HCT116 (cell line): ENCODE measurements around the gene PNPLA8. TPM values are rescaled to one million over a fixed set of nuclear protein-coding genes. Genes with fewer than 3 reads are reported as not detected.

Experiments used
- ATAC-seq: fragments of 200-7000 bp; cut with Tn5 transposase; 2 replicates; pipeline ENCODE4 v1.9.1; 2020; ENCODE audit warnings: mild to moderate bottlenecking, moderate library complexity
- BruUV-seq: library from RNA; stranded (reverse); fragments of 400-500 nt; replicated peaks from 2 replicates; lab custom pipeline; 2021; lab: Mats Ljungman, UMichigan
- CTCF ChIA-PET: fragments of 300-600 bp; sonication (Branson Sonifier 250); formaldehyde crosslinking; loops from one replicate; lab custom pipeline; 2021; ENCODE audit warnings: antibody characterized with exemption; lab: Charles Lee
- POLR2A ChIA-PET: fragments of 300-600, 350-600 bp; sonication (Branson Sonifier 250); formaldehyde crosslinking; loops from one replicate; lab custom pipeline; 2021; ENCODE audit warnings: antibody characterized with exemption; lab: Charles Lee
- RAD21 ChIA-PET, 2 experiments: fragments of 300-600 bp; sonication (Branson Sonifier 250); formaldehyde crosslinking; loops; one replicate each; lab custom pipeline; 2023; ENCODE audit warnings: low total read pairs in 2 of 2; ENCODE audit not compliant: uncharacterized antibody in 2 of 2, unreplicated experiment in 2 of 2, low non-redundant PET in 1 of 2; lab: Charles Lee
- DNase-seq: peaks from one replicate; pipeline ENCODE4 v3.0.0-alpha.2; 2010; ENCODE audit warnings: low read depth, low spot score
- H2AFZ ChIP-seq: fragments of 200-600 bp; shearing (Covaris generic), sonication (generic); 2 replicates; pipeline ENCODE4 v1.6.1; 2017; ENCODE audit warnings: low read depth, mixed run types, mixed read lengths, antibody characterized with exemption, low read length; ENCODE audit not compliant: poor library complexity, severe bottlenecking
- H3K27ac ChIP-seq: 2 replicates; pipeline ENCODE4 v1.5.1; 2012; ENCODE audit warnings: low read depth, low read length
- H3K27me3 ChIP-seq: fragments of 200-600 bp; sonication (generic); 2 replicates; pipeline ENCODE4 v1.6.1; 2016; ENCODE audit warnings: mixed run types, low read length, mixed read lengths; ENCODE audit not compliant: insufficient read depth
- H3K36me3 ChIP-seq, 2 experiments: fragments of 200-500 bp in 1 of 2; fragments of 200-600 bp in 1 of 2; sonication (Bioruptor generic) in 1 of 2; sonication (generic) in 1 of 2; 2 replicates each; pipeline versions ENCODE4 v1.5.1 to v1.6.1; 2014 to 2016; ENCODE audit warnings: low read length in 2 of 2, inconsistent platforms in 1 of 2, mixed read lengths in 1 of 2, mixed run types in 1 of 2; ENCODE audit not compliant: insufficient read depth in 2 of 2, control insufficient read depth in 1 of 2
- H3K4me1 ChIP-seq, 2 experiments: fragments of 200-600 bp in 1 of 2; sonication (generic) in 1 of 2; 2 replicates each; pipeline versions ENCODE4 v1.5.1 to v1.6.1; 2012 to 2017; ENCODE audit warnings: low read length in 2 of 2, inconsistent platforms in 1 of 2, mild to moderate bottlenecking in 1 of 2, mixed read lengths in 1 of 2, mixed run types in 1 of 2, moderate library complexity in 1 of 2; ENCODE audit not compliant: insufficient read depth in 2 of 2, control insufficient read depth in 1 of 2
- H3K4me2 ChIP-seq: fragments of 200-600 bp; sonication (generic); 2 replicates; pipeline ENCODE4 v1.6.1; 2017; ENCODE audit warnings: mixed run types, low read length, mixed read lengths
- H3K4me3 ChIP-seq, 2 experiments: fragments of 200-600 bp in 1 of 2; sonication (generic) in 1 of 2; replicated peaks in 1 of 2; 2 replicates each; pipeline ENCODE4 v1.5.1; 2011 to 2016; ENCODE audit warnings: low read length in 2 of 2, control low read depth in 1 of 2, low read depth in 1 of 2, mild to moderate bottlenecking in 1 of 2, mixed read lengths in 1 of 2, mixed run types in 1 of 2
- H3K79me2 ChIP-seq: fragments of 200-600 bp; sonication (generic); 2 replicates; pipeline ENCODE4 v1.6.1; 2017; ENCODE audit warnings: mild to moderate bottlenecking, mixed run types, low read length, moderate library complexity, mixed read lengths; ENCODE audit not compliant: insufficient read depth
- H3K9ac ChIP-seq: fragments of 200-600 bp; sonication (generic); 2 replicates; pipeline ENCODE4 v1.6.1; 2016; ENCODE audit warnings: low read length, mixed read lengths
- H3K9me2 ChIP-seq: fragments of 200-600 bp; sonication (generic), shearing (Covaris generic); 2 replicates; pipeline ENCODE4 v1.6.1; 2017; ENCODE audit warnings: mixed run types, mild to moderate bottlenecking, moderate library complexity; ENCODE audit not compliant: insufficient read depth
- H3K9me3 ChIP-seq, 2 experiments: fragments of 200-500 bp in 1 of 2; fragments of 200-600 bp in 1 of 2; sonication (Bioruptor generic) in 1 of 2; sonication (generic) in 1 of 2; 2 replicates each; pipeline ENCODE4 v1.6.1; 2014 to 2017; ENCODE audit warnings: low read length in 2 of 2, mixed read lengths in 2 of 2, inconsistent platforms in 1 of 2, low read depth in 1 of 2, mild to moderate bottlenecking in 1 of 2, mixed run types in 1 of 2, moderate library complexity in 1 of 2; ENCODE audit not compliant: control insufficient read depth in 1 of 2, insufficient read depth in 1 of 2
- H4K20me1 ChIP-seq: fragments of 200-600 bp; sonication (generic), shearing (Covaris generic); 2 replicates; pipeline ENCODE4 v1.6.1; 2017; ENCODE audit warnings: mixed run types, mild to moderate bottlenecking, moderate library complexity; ENCODE audit not compliant: insufficient read depth
- ATF3 ChIP-seq: IDR thresholded peaks from 2 replicates; pipeline ENCODE4 v1.6.1; 2012
- CTCF ChIP-seq, 3 experiments: fragments of 200-600 bp in 1 of 3; sonication (generic) in 1 of 3; IDR thresholded peaks in 2 of 3; conservative IDR thresholded peaks in 1 of 3; 2 replicates each; pipeline ENCODE4 v1.5.1; 2012 to 2017; ENCODE audit warnings: low read depth in 2 of 3, low read length in 2 of 3, antibody characterized with exemption in 1 of 3, borderline replicate concordance in 1 of 3, control low read depth in 1 of 3, mild to moderate bottlenecking in 1 of 3, mixed read lengths in 1 of 3, mixed run types in 1 of 3, moderate library complexity in 1 of 3; ENCODE audit not compliant: insufficient read depth in 1 of 3
- EZH2phosphoT487 ChIP-seq: fragments of 200-600 bp; IDR thresholded peaks from 2 replicates; pipeline ENCODE4 v1.6.1; 2018; ENCODE audit warnings: antibody characterized with exemption, borderline replicate concordance
- FOSL1 ChIP-seq: IDR thresholded peaks from 2 replicates; pipeline ENCODE4 v1.6.1; 2012; ENCODE audit warnings: low read depth
- JUND ChIP-seq: IDR thresholded peaks from 2 replicates; pipeline ENCODE4 v1.6.1; 2012
- POLR2AphosphoS5 ChIP-seq: IDR thresholded peaks from 2 replicates; pipeline ENCODE4 v1.6.1; 2011; ENCODE audit warnings: mild to moderate bottlenecking, low read depth, low read length, moderate library complexity
- REST ChIP-seq: IDR thresholded peaks from 2 replicates; pipeline ENCODE4 v1.6.1; 2012; ENCODE audit warnings: low read depth
- SIN3A ChIP-seq: IDR thresholded peaks from 2 replicates; pipeline ENCODE4 v1.6.1; 2012; ENCODE audit warnings: low read depth
- TCF7L2 ChIP-seq: IDR thresholded peaks from 2 replicates; pipeline ENCODE4 v1.7.0; 2011; ENCODE audit warnings: borderline replicate concordance, inconsistent platforms; ENCODE audit not compliant: insufficient read depth, insufficient read length; ENCODE audit errors: extremely low read depth
- YY1 ChIP-seq: IDR thresholded peaks from 2 replicates; pipeline ENCODE4 v1.6.1; 2011; ENCODE audit warnings: low read length, low read depth, moderate library complexity, mild to moderate bottlenecking; ENCODE audit not compliant: insufficient replicate concordance; ENCODE audit errors: extremely low read depth
- ZBTB33 ChIP-seq: IDR thresholded peaks from 2 replicates; pipeline ENCODE4 v1.6.1; 2011; ENCODE audit warnings: mild to moderate bottlenecking, low read length, moderate library complexity; ENCODE audit not compliant: insufficient replicate concordance; ENCODE audit errors: extremely low read depth
- ZNF274 ChIP-seq: fragments of 200-500 bp; sonication (Bioruptor generic); IDR thresholded peaks from 2 replicates; pipeline ENCODE4 v1.6.1; 2014; ENCODE audit warnings: mild to moderate bottlenecking, low read depth, low read length, inconsistent platforms
- intact Hi-C: fragments of 100-400 bp; cut with micrococcal nuclease; formaldehyde crosslinking; loops from 2 replicates; pipeline ENCODE4 v1.10.0; 2022
- total RNA-seq: library from RNA; stranded (reverse); gene quantifications from one replicate; pipeline ENCODE4 v1.2.1, GENCODE V29; 2021; ENCODE audit not compliant: unreplicated experiment

Gene PNPLA8
- total RNA-seq, 1 experiment from 2014 or later: 12.9 TPM

- TF ChIP-seq REST (no peak), ZNF274 (no peak)
Measured at GRCh38 chr7:108454317-108454673, 71.6 kb downstream of the PNPLA8 start (continued).

GRCh38 chr7:108453320-108453719, 72.6 kb downstream of the PNPLA8 start:
- no peaks in the 10 kb centered on the region for H3K4me1 ChIP-seq
- no peak overlapping the region for H2AFZ ChIP-seq
- no TSS peak for BruUV-seq
- DNase-seq (no peak), ATAC-seq (no peak)
- H3K36me3 ChIP-seq: no peaks in the 10 kb centered on the region
- intact Hi-C loops: no loop called here
- H3K9ac ChIP-seq: no peak overlapping the region
- no peaks in the 10 kb centered on the region for H3K9me3 ChIP-seq
- H3K79me2 ChIP-seq: no peaks in the 10 kb centered on the region
- H3K4me3 ChIP-seq: no peak overlapping the region
- H3K4me2 ChIP-seq: no peak overlapping the region
- H3K9me2 ChIP-seq: no peaks in the 10 kb centered on the region
- RAD21 ChIA-PET: no interaction called here
- POLR2A ChIA-PET: no interaction called here
- H3K27ac ChIP-seq: no peak overlapping the region
- CTCF ChIA-PET: no interaction called here
- H3K27me3 ChIP-seq: 0 out of 2 replicates have a peak, but pooled peaks cover 5% of the 10 kb centered on the region
- H4K20me1 ChIP-seq: no peaks in the 10 kb centered on the region
- no peak for TF ChIP-seq EZH2phosphoT487
- TF ChIP-seq ZBTB33: no peak
- TF ChIP-seq YY1: no peak
- no peak for TF ChIP-seq SIN3A
- TF ChIP-seq ZNF274: no peak
- no peak for TF ChIP-seq FOSL1
- no peak for TF ChIP-seq ATF3
- TF ChIP-seq POLR2AphosphoS5: no peak
- TF ChIP-seq JUND: no peak
- no peak for TF ChIP-seq CTCF (IDR thresholded peaks at IDR 0.05 in 2 of 3, conservative IDR thresholded peaks at IDR 0.05 in 1 of 3; ENCODE audit: borderline replicate concordance in 1 of 3, insufficient read depth in 1 of 3, low read depth in 2 of 3, low read length in 2 of 3)
- TF ChIP-seq REST: no peak
- no peak for TF ChIP-seq TCF7L2
